MG63 (cell line): ENCODE measurements around the gene SPECC1L. TPM values are rescaled to one million over a fixed set of nuclear protein-coding genes. Genes with fewer than 3 reads are reported as not detected.
A peak's percentile ranks its signal among the peaks of the same experiment; 100 is the strongest.

Source experiments
- DNase-seq: peaks from one replicate; pipeline ENCODE4 v3.0.0-alpha.2; 2020
- H3K27me3 ChIP-seq: fragments of 250-450 bp; sonication (Bioruptor Pico); 2 replicates; pipeline ENCODE4 v1.5.1; 2020; ENCODE audit warnings: mild to moderate bottlenecking, moderate library complexity
- H3K36me3 ChIP-seq: fragments of 250-450 bp; sonication (Bioruptor Pico); 2 replicates; pipeline ENCODE4 v1.5.1; 2020; ENCODE audit warnings: mild to moderate bottlenecking, moderate library complexity
- H3K4me3 ChIP-seq: fragments of 250-450 bp; sonication (Bioruptor Pico); 2 replicates; pipeline ENCODE4 v1.5.1; 2020; ENCODE audit warnings: mild to moderate bottlenecking, moderate library complexity
- H3K9me3 ChIP-seq: fragments of 250-450 bp; sonication (Bioruptor Pico); 2 replicates; pipeline ENCODE4 v1.5.1; 2020; ENCODE audit warnings: mild to moderate bottlenecking, moderate library complexity
- total RNA-seq: library from RNA; depleted of rRNA; stranded (reverse); fragments of >200 nt; shearing (Covaris generic); gene quantifications from 2 replicates; pipeline ENCODE4 v1.2.3, GENCODE V29; 2014; ENCODE audit warnings: low replicate concordance

SPECC1L gene
- total RNA-seq, 1 experiment from 2014 or later: 11.0 TPM

DNA sequence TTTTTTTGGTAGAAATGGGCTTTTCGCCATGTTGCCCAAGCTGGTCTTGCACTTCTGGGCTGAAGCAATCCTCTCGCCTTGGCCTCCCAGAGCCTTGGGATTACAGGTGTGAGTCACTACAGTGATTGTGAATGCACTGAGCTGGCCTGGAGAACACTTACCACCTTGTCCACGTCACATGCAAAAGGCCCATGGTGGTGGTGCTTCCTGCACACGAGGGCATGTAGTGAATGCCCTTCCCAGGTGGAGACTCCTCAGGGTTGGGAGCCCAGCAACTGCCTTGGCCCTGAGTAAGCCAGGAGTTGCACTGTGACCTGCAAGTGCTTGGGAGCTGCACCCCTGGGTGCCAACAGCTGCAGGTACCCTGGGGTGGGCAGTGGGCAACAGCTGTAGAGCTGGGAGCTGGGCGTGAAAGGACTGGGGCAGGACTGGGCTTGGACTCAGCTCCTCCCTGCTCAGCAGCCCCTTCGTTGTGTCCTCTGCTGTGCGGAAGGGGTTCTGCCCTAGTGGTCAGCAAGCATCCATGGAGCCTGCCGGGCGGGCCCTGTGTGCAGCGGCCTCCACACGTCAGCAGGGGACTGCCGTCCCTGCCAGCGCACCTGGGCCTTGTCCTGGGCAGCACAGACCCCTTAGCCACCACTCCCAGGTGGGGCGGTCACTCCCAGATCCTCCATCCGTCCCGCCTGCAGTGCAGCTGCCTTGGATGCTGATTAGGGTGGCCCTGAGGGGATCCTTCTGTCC lies 147.4 kb downstream of the SPECC1L start:
- no peaks in the 10 kb centered on the region for H3K9me3 ChIP-seq
- no peaks in the 10 kb centered on the region for H3K27me3 ChIP-seq
- peaks cover 4% of the 10 kb centered on the region; the same call in 1 of the 2 replicates for H3K36me3 ChIP-seq
- H3K4me3 ChIP-seq: no peak overlapping the region
- DNase-seq: no peak

DNA sequence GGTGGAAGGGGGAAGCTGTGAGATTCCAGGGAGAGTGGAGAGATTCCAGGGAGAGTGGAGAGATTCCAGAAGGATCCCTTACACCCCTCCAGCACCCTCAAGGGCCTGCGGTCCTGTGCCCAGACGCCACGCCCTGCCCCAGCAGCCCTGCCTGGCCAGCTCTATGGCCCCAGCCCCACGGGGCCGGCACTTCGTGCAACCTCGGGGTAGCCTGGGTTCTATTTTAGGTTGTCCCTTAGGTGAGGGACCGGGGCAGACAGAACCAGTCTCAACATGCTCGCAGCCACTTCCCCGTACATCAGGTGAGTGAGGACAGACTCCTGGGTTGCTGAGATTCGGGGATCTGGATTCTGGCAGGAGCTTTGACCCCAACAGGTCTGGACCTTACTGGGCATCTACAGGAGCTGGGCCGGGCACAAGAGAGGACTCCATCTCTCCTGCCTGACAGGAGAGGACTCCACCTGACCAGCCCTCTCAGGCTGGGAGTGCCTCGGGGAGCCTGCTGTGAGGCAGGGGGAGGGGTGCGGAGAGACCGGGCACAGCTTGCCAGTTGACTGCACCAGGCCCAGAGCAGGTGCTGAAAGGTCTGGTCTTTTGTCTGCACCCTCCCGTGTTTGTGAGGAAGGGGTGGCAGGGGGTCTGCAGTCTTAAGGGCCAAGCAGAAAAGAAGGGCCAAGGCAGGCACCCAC lies 148.3 kb downstream of the SPECC1L start:
- DNase-seq: no peak
- Histone ChIP-seq H3K9me3 (no peaks in the 10 kb centered on the region), H3K4me3 (no peak overlapping the region), H3K36me3 (peaks cover 4% of the 10 kb centered on the region; the same call in 1 of the 2 replicates), H3K27me3 (no peaks in the 10 kb centered on the region)

DNA sequence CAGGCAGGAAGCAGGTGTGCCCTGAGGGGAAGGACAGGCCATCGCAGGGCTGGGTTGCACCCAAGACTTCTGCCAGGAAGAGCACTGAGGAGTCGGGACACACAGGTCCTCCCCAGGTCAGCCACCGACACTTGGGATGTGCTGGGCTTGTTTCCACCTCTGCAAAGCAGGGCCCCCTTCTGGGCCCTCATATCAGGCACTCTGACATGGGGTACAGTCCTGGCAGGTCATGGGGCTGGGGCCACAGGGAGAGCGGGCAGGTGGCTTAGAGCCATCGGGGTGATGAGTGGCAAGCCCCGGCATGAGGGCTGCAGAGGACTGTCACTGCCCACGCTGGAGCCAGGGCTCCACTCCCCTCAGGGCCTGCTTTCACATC lies 148.8 kb downstream of the SPECC1L start:
- no peak for DNase-seq
- Histone ChIP-seq H3K4me3 (no peak overlapping the region), H3K36me3 (no peaks in the 10 kb centered on the region; the same call in 1 of the 2 replicates), H3K27me3 (no peaks in the 10 kb centered on the region), H3K9me3 (no peaks in the 10 kb centered on the region)

DNA sequence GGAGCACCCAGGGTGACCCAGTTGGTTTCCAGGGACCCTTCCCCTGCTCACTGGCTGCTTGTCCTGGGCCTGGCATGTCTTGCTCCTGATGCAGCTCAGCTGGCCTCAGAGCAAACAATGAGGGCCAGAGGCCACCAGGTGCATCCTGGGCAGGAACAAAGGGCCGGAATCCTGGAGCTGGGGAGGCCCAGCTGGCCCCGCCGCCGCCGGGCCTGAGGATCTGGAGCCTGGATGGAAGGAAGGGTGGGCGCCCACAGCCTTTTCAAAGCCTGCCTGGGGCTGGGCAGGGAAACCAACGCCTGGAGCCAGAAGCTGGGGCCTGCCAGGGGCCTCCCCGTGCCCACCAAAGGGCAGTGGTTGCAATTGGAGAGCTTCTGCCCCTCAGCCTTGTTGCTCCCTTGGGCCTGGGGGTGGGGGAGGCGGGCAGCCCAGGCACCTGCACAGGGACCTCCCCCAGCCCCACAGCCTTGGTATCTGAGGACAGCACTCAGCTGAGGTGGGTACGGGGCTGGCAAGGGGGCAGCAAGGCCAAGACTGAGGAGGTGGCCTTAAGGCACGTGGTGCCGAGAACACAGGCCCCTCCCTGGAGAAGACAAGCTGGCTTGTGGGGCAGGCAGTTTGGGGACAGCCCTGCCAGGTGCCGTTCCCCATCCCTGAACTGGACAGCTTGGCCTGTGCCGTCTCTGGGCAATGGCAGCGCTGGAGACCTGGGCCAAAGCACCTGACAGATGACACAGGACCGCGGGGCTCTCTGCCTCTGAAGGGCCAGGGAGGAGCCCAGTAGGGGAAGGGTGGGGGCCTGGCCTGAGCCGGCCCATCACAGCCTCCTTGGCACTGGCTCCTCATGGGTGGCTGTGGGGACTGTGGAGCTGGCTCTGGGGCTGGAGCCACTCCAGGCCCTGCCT lies 149.7 kb downstream of the SPECC1L start:
- no peak overlapping the region for H3K4me3 ChIP-seq
- no peaks in the 10 kb centered on the region for H3K27me3 ChIP-seq
- no peak for DNase-seq
- no peaks in the 10 kb centered on the region for H3K9me3 ChIP-seq
- H3K36me3 ChIP-seq: no peaks in the 10 kb centered on the region; the same call in 1 of the 2 replicates

DNA sequence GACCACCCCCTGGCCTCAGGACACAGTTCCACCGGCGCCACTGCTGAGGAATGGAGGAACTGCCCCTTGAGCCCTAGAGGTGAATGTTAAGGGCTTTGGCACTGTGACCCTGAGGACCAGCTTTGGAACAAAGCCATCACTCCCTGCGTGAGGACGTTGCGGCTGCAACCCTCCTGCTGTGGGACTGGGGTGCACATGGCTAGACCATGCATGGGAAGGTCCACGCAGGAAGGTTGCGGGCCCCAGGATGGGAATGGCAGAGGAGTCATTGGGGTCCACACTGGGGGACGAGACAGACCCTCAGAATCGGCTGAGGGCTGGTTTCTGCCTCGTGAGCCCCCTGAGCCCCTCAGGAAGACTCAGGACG lies 150.3 kb downstream of the SPECC1L start:
- Histone ChIP-seq H3K9me3 (no peaks in the 10 kb centered on the region), H3K4me3 (no peak overlapping the region), H3K36me3 (no peaks in the 10 kb centered on the region; the same call in 1 of the 2 replicates), H3K27me3 (no peaks in the 10 kb centered on the region)
- DNase-seq: no peak

DNA sequence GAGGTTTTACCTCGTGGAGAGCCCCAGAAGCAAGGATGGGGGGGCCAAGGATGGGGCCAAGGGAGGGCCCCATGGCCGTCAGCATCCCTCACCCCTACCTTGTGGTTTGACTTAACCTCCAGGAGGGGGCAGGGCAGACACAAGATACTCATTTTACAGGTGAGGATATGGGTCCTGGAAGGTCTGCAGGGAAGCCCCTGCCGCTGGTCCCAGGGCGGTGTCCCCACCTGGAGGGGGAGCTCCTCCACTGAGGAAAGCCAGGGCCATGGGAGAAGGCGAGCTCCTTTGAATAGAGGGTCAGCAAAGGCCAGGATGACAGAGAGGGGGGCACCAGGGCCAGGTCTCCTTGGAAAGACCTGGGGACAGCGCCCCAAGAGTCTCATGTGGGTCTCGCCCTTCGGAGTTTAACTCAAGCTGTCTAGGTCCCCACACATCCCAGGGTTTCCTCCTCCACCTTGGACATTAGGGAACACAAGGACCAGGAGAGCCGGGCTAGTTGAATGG lies 150.8 kb downstream of the SPECC1L start:
- H3K36me3 ChIP-seq: no peaks in the 10 kb centered on the region; the same call in 1 of the 2 replicates
- H3K4me3 ChIP-seq: no peak overlapping the region
- no peak for DNase-seq
- H3K9me3 ChIP-seq: no peaks in the 10 kb centered on the region
- no peaks in the 10 kb centered on the region for H3K27me3 ChIP-seq

DNA sequence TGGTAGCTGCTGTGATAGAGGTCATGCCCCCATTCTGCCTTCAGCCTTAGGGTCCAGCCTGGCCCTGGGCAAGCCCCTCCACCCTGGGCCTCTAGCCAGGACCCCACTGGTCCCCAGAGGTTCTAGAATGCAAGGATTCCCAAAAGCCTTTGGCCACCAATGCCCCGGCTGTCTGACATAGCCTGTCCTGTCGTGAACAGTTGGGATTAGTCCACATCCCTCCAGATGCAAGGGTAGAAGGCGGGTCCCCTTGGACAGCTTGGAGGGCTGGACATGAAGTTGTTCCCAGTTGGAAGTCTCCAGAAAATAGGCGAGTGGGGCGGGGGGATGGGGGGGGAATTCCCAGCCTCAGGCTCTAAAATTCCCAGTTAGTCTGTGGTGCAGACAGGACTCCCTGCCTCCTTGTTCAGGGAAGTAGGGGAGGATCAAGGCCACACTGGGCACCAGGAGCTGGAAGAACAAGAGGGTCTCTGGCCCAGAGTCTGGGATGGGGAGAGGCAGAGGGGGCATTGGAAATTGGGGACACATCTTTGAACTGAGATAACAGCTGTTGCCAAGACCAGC lies 151.6 kb downstream of the SPECC1L start:
- Histone ChIP-seq H3K4me3 (no peak overlapping the region), H3K27me3 (no peaks in the 10 kb centered on the region), H3K9me3 (no peaks in the 10 kb centered on the region), H3K36me3 (no peaks in the 10 kb centered on the region; the same call in 1 of the 2 replicates)
- DNase-seq: no peak

DNA sequence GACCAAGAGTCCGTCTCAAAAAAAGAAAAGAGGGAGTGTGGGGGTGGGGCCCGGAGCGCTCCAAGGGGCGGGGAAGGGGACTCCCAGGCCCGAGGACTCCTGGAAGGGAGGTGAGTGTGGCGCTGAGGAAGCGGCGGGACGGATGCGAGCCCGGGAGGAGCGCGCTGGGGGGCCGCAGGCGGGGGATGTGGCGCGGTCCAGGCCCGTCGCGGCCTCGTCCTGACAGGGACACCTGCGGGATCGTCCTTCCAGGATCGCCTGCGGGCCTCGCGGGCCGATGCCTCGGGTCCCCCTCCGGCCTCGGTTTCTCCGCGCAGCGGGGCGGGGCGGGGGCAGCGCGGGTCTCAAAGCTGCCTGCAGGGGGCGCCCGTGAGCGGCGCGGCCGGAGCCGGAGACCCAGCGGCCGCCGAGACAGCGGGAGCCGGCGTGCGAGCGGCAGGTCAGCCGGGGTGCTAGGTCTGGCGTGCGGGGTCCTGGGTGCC lies 152.9 kb downstream of the SPECC1L start:
- no peaks in the 10 kb centered on the region for H3K9me3 ChIP-seq
- H3K4me3 ChIP-seq: peak overlapping the region; percentile 22; the same call in 1 of the 2 replicates
- no peaks in the 10 kb centered on the region for H3K27me3 ChIP-seq
- H3K36me3 ChIP-seq: no peaks in the 10 kb centered on the region
- DNase-seq: peak; percentile 34

DNA sequence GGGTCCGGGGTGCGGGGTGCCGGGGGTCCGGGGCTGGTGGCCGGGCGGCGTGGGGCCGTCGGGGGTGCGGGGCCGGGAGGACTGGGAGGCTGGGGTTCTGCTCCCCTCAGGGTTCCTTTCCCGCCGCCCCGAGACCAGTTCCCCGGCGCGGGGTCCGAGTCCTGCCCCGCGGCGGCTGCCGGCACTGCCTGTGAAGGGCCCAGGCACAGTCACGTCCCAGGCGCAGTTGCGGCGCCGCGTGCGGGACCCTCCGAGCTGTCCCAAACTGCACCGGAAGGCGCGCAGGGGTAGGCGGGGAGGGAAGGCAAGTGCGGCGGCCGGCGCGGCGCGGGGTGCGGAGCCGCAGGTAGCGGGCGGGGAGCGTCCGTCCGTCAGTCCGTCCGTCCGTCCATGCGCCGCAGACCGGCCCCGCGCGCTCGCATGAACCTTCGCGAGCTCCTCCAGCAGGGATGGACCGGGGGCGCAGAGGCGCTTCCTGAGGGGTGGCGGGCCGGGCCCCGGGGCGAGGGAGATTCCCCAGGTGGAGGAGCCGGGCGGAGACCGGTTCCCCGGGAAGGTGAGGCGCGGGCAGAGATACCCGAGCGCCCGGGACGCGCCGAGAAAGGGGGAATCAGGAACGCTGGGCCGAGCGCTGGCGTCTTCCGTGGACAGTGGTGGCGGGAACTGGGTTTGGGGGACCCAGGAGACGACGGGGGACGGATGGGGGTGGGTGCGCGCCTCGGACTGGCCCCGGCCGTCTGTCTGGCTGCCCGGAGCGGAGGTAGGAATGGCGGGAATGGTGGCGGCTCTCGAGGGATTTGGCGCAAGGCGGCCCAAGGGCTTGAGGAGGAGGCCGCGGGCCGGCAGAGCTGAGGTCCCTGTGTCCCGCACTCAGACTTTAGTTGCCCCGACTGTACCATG lies 153.6 kb downstream of the SPECC1L start:
- Histone ChIP-seq H3K27me3 (no peaks in the 10 kb centered on the region), H3K4me3 (no peak overlapping the region), H3K36me3 (no peaks in the 10 kb centered on the region), H3K9me3 (no peaks in the 10 kb centered on the region)
- no peak for DNase-seq

DNA sequence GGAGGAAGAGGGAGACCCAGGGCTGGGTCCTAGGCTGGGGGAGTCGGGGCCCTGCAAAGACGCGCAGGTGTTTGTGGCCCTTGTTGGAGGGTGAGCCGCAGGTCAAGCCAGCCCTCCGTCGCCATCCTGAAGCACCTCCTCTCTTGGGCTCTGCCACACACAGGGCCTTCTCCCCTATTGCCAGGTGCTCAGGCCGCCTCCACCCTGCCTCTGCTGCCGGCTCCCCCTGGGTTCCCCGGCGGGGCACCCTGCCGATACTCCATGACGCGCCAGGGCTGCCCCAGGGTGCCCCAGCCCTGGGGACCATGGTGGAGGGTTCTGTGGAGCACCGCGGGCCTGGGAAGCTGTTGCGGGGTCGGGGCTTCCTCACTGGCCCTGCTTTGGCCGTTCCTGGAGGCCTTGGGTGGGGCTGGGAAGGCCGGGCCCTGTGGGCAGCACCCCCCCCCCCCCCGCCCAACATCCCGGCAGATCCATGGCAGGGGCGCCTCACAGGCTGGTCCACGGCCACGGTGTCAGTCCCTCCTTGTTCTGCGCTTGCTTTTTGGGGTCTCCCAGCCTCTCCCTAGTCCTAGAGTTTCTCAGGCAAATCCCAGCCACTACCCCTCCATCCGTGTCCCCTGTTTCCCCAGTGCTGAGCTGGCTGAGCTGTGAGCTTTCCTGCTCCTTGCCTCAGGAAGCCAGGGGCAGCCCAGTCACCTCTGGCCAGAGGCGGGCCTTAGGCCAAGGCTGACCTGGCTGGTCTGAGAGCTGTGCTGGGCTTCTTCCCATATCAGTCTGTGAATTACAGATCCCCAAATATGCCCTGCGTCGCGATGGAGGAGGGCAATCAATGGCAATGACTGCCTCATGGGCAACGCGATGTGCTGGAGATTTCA lies 154.5 kb downstream of the SPECC1L start:
- no peak overlapping the region for H3K4me3 ChIP-seq
- no peaks in the 10 kb centered on the region for H3K9me3 ChIP-seq
- no peak for DNase-seq
- H3K36me3 ChIP-seq: no peaks in the 10 kb centered on the region
- no peaks in the 10 kb centered on the region for H3K27me3 ChIP-seq

DNA sequence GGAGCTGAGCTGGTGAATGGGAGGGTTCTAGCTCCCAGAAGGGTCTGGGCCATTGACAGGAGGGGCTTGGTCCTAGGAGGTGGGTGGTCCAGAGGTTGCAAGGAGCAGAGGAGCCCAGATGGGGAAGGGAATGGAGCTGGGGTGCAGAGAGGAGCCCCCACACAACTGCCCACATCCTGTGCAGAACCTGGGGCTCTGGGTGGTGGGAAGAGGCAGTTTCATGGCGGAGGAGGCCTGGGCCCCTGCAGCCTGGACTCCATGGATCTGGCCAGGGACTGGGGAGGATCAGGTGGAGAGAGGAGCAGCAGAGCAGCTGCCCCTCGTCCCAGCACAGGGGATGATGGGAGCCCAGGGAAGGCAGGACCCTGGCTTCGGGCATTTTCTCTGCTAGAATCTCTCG lies 155.8 kb downstream of the SPECC1L start:
- Histone ChIP-seq H3K9me3 (no peaks in the 10 kb centered on the region), H3K36me3 (no peaks in the 10 kb centered on the region), H3K4me3 (no peak overlapping the region), H3K27me3 (no peaks in the 10 kb centered on the region)
- DNase-seq: no peak

DNA sequence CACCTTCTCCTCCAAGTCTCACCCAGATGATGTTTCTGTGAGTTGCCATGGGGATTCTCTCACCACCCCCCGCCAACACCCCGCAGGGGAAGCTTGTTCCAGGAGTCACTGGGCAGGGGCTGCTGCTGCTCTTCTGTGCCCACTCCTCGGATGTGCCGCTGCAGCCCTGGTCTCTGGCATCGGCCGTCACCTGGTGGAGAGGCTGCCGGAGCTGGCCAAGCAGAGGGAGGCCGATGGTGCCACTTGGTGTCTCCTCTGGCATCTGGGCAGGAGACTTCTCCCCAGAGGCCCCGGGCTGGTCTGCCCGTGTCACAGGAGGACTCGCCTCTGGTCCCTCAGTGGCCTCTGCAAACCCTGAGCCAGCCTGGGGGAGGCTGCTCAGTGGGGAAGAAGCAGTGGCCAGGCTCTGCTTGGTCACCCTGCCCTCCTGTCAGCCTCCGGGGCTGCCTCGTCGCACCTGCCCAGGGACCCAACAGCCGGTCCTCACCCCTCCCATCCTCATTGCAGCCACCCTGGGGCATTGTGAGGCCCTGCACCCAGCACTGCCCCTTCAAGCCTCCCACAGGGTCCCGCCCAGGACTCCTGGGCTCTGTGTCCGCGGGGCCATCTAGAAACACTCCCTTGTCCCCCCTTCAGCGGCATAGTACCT lies 156.3 kb downstream of the SPECC1L start:
- Histone ChIP-seq H3K27me3 (no peaks in the 10 kb centered on the region), H3K36me3 (no peaks in the 10 kb centered on the region), H3K9me3 (no peaks in the 10 kb centered on the region), H3K4me3 (no peak overlapping the region)
- no peak for DNase-seq

DNA sequence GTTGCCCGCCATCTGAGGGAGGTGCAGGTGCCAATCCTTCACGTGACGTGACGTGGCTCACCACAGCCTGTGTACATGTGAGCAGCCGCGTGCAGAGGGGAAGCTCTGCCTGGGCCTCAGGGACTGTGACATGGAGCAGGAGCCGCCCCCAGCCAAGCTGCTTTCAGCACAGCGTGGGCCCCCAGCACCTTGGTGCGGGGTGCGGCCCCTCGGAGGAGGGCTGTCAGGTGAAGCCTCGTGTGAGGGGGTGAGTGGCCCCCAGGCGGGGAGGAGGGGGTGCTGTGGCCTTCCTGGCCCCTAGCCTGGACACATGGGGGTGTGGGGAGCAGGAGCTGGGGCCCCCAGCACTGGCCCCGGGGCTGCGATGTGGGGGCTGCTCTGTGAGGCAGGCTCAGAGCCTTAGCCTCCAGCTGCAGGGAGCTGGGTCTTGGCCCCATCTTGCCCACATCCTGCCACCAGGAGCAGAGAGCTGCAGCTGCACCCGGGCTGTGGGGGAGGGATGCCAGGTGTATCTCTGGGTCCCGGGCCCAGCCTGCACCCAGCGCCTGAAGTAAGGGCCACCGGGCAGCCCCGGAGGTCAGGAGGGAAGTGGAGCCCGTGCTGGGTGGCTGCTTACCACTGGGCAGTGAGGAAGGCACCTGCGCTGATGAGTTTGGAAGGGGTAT lies 157.0 kb downstream of the SPECC1L start, which contains the start of gene ADORA2A:
ADORA2A (plus strand) TSS at position 100 of the 665 bp plus-strand sequence. CDS start 5,806 bp downstream, outside the sequence.
- Histone ChIP-seq H3K4me3 (no peak within 1 kb of the TSS), H3K27me3 (no peaks in the 10 kb centered on the region), H3K36me3 (no peaks in the 10 kb centered on the region), H3K9me3 (no peaks in the 10 kb centered on the region)
- no peak for DNase-seq
